Fibroblast of pulmonary artery (primary cell): Measurements from ENCODE around the gene S100A11.

Experiments used
- DNase-seq: peaks from one replicate; pipeline ENCODE4 v3.0.0-alpha.2; 2010; ENCODE audit warnings: low read depth
- H3K4me3 ChIP-seq: replicated peaks from 2 replicates; pipeline ENCODE4 v1.5.1; 2011; ENCODE audit warnings: low read depth, mild to moderate bottlenecking, control low read depth, low read length, moderate library complexity
- TF ChIP-seq, protein P1 (sequence below): IDR thresholded peaks from 2 replicates; pipeline ENCODE4 v1.5.1; 2011; ENCODE audit warnings: mild to moderate bottlenecking, control low read depth, low read length, inconsistent platforms; ENCODE audit errors: missing control alignments

S100A11 gene

DNA sequence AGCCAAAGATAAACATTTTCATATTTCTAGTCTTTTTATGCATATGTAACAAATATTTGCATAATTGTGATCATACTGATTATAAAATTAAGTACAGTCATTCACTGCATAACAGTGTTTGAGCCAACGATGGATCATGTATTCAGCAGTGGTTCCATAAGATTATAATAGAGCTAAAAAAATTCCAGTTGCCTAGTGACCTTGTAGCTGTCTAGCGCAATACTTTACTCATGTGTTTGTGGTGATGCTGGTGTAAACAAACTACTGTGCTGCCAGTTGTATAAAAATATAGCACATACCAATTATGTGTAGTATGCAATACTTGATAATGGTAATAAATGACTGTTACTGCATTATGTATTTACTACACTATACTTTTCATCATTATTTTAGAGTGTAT, 41.0 kb downstream of the S100A11 start:
- DNase-seq, result no peak
- TF ChIP-seq, protein P1, sequence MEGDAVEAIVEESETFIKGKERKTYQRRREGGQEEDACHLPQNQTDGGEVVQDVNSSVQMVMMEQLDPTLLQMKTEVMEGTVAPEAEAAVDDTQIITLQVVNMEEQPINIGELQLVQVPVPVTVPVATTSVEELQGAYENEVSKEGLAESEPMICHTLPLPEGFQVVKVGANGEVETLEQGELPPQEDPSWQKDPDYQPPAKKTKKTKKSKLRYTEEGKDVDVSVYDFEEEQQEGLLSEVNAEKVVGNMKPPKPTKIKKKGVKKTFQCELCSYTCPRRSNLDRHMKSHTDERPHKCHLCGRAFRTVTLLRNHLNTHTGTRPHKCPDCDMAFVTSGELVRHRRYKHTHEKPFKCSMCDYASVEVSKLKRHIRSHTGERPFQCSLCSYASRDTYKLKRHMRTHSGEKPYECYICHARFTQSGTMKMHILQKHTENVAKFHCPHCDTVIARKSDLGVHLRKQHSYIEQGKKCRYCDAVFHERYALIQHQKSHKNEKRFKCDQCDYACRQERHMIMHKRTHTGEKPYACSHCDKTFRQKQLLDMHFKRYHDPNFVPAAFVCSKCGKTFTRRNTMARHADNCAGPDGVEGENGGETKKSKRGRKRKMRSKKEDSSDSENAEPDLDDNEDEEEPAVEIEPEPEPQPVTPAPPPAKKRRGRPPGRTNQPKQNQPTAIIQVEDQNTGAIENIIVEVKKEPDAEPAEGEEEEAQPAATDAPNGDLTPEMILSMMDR, result no peak
- no peak overlapping the region for H3K4me3 ChIP-seq

DNA sequence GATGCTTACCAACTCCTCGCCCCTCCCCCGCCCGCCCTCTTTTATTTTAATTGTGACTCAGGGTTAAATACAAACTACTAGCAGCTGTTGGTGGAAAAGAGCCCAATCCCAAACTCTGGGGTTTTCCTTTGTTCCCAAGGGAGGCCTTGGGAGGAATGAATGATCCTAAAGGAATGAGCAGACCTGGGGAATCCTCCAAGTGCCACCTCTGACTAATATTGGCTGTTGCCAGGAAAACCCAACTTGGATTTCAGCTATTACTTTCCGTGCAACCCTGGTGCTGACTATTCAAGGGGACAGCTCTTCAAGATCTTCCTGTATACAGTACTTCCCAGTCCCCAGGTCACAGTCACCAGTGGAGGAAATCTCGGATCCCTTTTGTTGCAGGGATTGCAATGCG, 41.8 kb downstream of the S100A11 start:
- TF ChIP-seq, protein P1, result no peak
- H3K4me3 ChIP-seq, result no peak overlapping the region
- DNase-seq, result peak; percentile 93

DNA sequence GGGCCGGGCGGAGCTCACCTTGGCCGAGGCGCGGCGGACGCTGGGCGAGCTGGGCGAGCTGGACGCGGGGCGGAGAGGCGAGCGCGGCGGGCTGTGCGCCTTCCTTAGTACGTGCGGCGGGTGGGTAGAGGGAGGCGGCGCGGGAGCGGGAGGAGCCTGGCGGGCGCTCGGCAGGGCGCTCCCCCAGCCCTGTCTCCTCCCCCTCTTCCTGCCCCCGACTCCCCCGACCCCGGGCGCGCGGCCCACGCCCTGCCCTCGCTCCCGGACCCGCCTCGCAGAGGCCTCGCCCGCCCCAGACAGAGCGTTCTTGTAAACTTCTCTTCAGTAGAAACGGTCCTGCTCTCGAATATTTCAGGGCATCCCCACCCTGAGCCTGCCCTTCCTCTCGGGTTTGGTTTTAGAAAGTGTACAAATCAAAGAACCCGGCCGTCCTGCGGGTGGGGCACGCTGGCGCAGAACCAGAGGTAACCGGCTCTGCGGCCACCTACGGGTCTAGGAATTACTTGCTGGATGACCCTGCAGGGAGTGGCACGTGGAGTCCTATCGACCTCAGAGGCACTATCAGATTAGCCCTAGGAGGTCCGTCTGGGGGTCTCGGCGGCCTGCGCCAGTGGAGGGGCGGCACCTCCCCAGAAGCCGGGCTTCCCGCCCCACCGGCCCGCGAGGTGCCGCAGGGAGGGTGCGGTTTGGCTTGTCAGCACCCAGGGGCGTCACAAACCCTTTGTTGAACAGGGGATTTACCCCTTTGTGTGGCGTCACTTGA, 42.9 kb downstream of the S100A11 start, which contains the start of gene S100A10:
Gene S100A10 (minus strand): TSS at position 126 of the 763 bp plus-strand sequence. CDS start 7,629 bp downstream, outside the sequence.
- TF ChIP-seq, protein P1, result no peak
- DNase-seq, result peak; percentile 70
- H3K4me3 ChIP-seq, result peak within 1 kb of the TSS; percentile 90

DNA sequence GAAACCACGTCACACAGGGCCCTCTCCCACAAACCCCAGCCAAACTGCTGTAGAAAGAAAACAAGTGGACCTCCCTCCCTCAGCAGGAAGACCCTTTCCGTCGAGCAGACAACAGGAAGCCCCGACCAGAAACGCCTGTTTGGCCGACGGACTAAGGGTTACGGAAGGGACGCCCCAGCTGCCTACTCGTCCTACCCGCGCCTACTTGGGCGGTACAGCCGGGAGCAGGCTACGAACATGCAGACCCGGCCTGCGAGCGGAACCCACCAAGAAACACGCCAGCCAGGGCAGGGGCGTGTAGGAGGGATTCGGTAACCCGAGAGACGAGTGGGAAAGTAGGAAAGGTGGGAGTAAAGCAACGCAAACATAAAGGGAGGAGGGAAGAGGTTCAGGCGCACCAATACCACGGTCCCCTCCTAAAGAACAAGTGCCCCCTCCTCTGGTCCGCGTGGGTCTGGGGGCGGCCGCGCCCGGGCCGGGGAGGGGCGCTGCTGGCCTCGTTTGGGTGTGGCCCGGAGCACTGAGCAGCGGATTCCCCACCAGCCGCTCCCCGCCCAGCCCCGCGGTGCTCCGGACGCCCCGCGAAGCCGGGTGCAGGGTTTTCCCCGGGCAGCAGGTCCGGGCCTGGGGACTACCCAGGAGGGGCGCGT, 43.6 kb downstream of the S100A11 start:
- peak overlapping the region; percentile 90 for H3K4me3 ChIP-seq
- DNase-seq, result no peak

DNA sequence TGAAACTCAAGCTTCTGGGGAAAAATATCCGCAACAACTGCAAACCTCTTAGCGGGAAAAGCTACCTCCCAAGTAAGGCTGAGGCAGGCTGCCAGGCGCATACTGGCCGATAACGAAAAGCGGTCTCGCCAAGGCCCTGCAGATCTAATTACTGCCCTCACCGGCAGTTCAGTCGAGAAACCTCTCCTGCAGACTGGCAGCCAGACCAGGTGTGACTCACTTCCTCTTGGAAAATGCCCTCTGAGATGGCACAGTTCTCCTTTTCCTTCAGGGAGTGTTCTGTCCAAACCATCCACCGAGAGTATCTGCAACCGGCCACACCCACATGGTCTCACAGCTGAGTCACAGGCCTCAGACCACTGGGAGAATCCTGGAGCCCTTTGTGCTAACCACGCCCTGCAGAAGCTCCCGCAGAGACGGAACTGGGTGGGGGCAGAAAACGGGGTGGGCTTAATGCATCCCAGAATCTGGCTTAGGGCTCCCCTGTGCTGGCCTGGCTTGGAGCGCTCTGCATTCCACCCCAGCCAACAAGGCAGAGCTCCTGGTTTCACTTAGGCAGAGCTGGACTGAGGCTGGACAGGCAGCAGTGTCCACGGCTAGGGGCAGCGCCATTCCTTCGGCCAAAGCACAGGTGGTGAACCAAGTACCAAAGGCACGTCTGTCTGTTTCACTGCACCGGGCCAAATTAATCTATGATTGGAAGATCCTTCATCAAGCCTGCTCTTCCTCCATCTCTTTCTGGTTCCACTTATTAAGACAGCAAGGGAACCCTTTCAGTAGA, 44.3 kb downstream of the S100A11 start:
- TF ChIP-seq, protein P1, result no peak
- peak; percentile 82 for DNase-seq

More for the DNA sequence above, 43.6 kb downstream of the S100A11 start:
- TF ChIP-seq, protein P1, result no peak

DNA sequence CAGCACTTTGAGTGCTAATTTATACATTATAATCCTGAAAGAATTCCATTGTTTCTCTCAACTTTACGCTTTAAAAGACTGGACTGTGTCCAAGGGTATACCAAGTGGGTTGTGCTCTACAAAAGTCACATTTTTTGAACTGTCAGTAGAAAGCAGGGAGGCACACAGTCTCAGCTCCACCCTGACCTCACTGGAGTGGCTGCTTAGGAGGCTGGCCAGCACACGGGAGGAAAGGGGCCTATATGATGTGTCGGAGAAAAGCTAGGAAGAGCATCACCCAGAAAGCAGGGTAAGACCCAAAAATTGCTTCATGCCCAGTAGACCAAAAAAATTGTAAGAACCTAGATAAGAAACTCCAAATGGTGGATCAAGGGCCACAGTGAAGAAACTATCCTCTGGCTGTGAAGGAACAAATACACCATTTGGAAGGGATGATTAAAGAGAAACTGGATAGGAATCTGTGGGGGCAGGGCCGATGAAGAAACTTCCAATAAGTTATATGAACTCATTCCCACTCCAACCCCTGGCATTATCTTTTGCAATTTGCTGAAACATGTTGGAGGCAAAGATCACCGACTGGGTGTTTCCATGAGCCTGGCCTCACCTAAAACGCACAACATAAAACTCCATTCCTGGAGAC, 45.0 kb downstream of the S100A11 start:
- TF ChIP-seq, protein P1, result no peak
- no peak for DNase-seq
- peak overlapping the region; percentile 90 for H3K4me3 ChIP-seq

More for the DNA sequence above, 44.3 kb downstream of the S100A11 start:
- H3K4me3 ChIP-seq, result peak overlapping the region; percentile 90
